CD4-positive, alpha-beta T cell (primary cell): ENCODE data around the gene LAMA1. TPM values are rescaled to one million over a fixed set of nuclear protein-coding genes. Genes with fewer than 3 reads are reported as not detected.

Source experiments
- ATAC-seq: fragments of 200-7000 bp; cut with Tn5 transposase; one replicate; pipeline ENCODE4 v1.10.0; 2022; ENCODE audit warnings: mild to moderate bottlenecking; ENCODE audit not compliant: poor library complexity
- CTCF ChIA-PET: fragments of 350-600 bp; sonication (Branson Sonifier 250); formaldehyde crosslinking; loops from one replicate; lab custom pipeline; 2021; ENCODE audit warnings: antibody characterized with exemption, inconsistent platforms; lab: Charles Lee
- POLR2A ChIA-PET: fragments of 350-600 bp; sonication (Branson Sonifier 250); formaldehyde crosslinking; loops from one replicate; lab custom pipeline; 2021; ENCODE audit warnings: antibody characterized with exemption, inconsistent platforms; lab: Charles Lee
- DNase-seq, 14 experiments: peaks; one replicate each; pipeline ENCODE4 v3.0.0-alpha.2; 2013 to 2020; ENCODE audit warnings: mixed read lengths in 2 of 14
- H3K27ac ChIP-seq, 2 donors: one replicate each; pipeline versions ENCODE4 v1.5.1 to v1.7.0; 2013; ENCODE audit warnings: low read length in 2 of 2, low read depth in 1 of 2, mild to moderate bottlenecking in 1 of 2
- H3K27me3 ChIP-seq, 2 experiments: 1 replicate in 1 of 2; 2 replicates in 1 of 2; pipeline versions ENCODE4 v1.6.1 to v1.7.0; 2013; ENCODE audit warnings: low read length in 2 of 2, control low read depth in 1 of 2, mild to moderate bottlenecking in 1 of 2, moderate library complexity in 1 of 2; ENCODE audit not compliant: insufficient read depth in 2 of 2, control insufficient read depth in 1 of 2
- H3K36me3 ChIP-seq: one replicate; pipeline ENCODE4 v1.6.1; 2013; ENCODE audit warnings: low read length, control low read depth; ENCODE audit not compliant: insufficient read depth
- H3K4me1 ChIP-seq: one replicate; pipeline ENCODE4 v1.6.1; 2013; ENCODE audit warnings: low read length, control low read depth; ENCODE audit not compliant: insufficient read depth
- H3K4me3 ChIP-seq: one replicate; pipeline ENCODE4 v1.5.1; 2013; ENCODE audit warnings: mild to moderate bottlenecking, low read length, moderate library complexity
- H3K9me3 ChIP-seq, 2 experiments: 1 replicate in 1 of 2; 2 replicates in 1 of 2; pipeline versions ENCODE4 v1.6.1 to v1.7.0; 2013; ENCODE audit warnings: low read length in 2 of 2, mild to moderate bottlenecking in 2 of 2, control low read depth in 1 of 2, moderate library complexity in 1 of 2; ENCODE audit not compliant: control insufficient read depth in 1 of 2, insufficient read depth in 1 of 2
- H3K27ac Mint-ChIP-seq: one replicate; pipeline ENCODE4 v1.8.0; 2020; ENCODE audit warnings: mixed read lengths
- H3K27me3 Mint-ChIP-seq: one replicate; pipeline ENCODE4 v1.8.0; 2021; ENCODE audit warnings: mixed read lengths
- H3K36me3 Mint-ChIP-seq: one replicate; pipeline ENCODE4 v1.8.0; 2021; ENCODE audit warnings: low read depth, mixed read lengths
- H3K4me1 Mint-ChIP-seq: one replicate; pipeline ENCODE4 v1.8.0; 2021; ENCODE audit warnings: low read depth, mixed read lengths
- H3K4me3 Mint-ChIP-seq: one replicate; pipeline ENCODE4 v1.8.0; 2020; ENCODE audit warnings: mild to moderate bottlenecking, mixed read lengths
- H3K9me3 Mint-ChIP-seq: one replicate; pipeline ENCODE4 v1.8.0; 2020; ENCODE audit warnings: mixed read lengths
- CTCF ChIP-seq: fragments of 200-600 bp; IDR thresholded peaks from one replicate; pipeline ENCODE4 v1.8.0; 2022; ENCODE audit warnings: antibody characterized with exemption, mild to moderate bottlenecking
- intact Hi-C, 2 experiments: fragments of 100-400 bp; cut with DNase I in 1 of 2; cut with micrococcal nuclease in 1 of 2; formaldehyde crosslinking; loops; one replicate each; pipeline versions ENCODE4 v1.15.1 to v1.9.0; 2023 to 2025; cut with DNase I, micrococcal nuclease
- total RNA-seq, 174 experiments: library from RNA in 2 of 174; stranded (reverse) in 2 of 174; gene quantifications; one replicate each; pipeline ENCODE4 v1.2.3 and lab custom pipeline; 2021 to 2026

LAMA1 gene
- total RNA-seq, 2 experiments from 2014 or later, result not detected

DNA sequence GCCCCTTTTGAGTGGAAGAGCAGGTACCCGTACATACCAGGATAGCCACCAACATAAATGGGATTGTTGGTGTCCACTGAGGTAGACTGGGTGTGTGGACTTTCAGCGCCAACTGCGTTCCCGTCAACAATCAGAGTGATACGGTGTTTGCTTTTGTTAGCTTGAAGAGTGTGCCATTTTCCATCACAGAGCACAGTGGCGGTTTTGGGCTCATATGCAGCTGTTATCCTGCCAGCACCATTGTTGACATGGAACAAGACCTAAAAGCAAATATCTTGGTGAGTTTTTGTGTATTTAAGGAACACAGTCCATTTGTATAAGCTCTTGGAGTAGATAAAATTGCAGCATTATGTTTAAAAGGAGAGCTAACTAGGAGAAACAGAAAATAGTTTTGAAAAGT, 174.5 kb downstream of the LAMA1 start:
- no peak overlapping the region for H3K27ac ChIP-seq
- intact Hi-C loops, result no loop called here
- ChIA-PET POLR2A (no interaction called here), CTCF (no interaction called here)
- Mint-ChIP-seq H3K27me3 (no peaks in the 10 kb centered on the region), H3K27ac (no peak overlapping the region), H3K4me1 (no peaks in the 10 kb centered on the region), H3K9me3 (no peaks in the 10 kb centered on the region), H3K4me3 (no peak overlapping the region), H3K36me3 (no peaks in the 10 kb centered on the region)
- no peak for TF ChIP-seq CTCF
- H3K4me1 ChIP-seq, result no peaks in the 10 kb centered on the region
- no peak overlapping the region for H3K4me3 ChIP-seq
- DNase-seq, result no peak
- H3K36me3 ChIP-seq, result no peaks in the 10 kb centered on the region
- no peak for ATAC-seq
- peaks cover 0 to 2% of the 10 kb centered on the region in 2 experiments for H3K27me3 ChIP-seq
- H3K9me3 ChIP-seq, result peaks cover 0 to 17% of the 10 kb centered on the region in 2 experiments

DNA sequence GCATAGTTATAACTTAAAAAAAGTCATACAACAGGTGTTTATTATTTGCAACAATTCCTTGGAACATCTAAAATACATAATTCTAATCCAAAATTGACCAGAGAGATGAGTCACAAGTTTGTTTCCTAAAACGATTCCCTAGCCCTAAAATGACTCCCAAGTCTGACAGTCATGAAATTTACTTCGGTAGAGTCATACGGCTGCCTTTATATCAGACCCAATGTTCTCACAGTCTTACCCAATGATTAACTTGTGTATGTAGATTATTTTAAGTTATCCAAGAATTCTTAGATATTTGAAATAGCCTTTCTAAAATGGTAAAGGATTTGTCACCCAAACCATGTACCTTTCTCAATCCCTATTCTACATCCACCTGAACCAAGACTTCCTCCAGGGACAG, 174.9 kb downstream of the LAMA1 start:
- Mint-ChIP-seq H3K36me3 (no peaks in the 10 kb centered on the region), H3K27me3 (peaks cover 4% of the 10 kb centered on the region), H3K4me1 (no peaks in the 10 kb centered on the region), H3K27ac (no peak overlapping the region), H3K9me3 (no peaks in the 10 kb centered on the region), H3K4me3 (no peak overlapping the region)
- POLR2A ChIA-PET, result no interaction called here
- no peak for DNase-seq
- ATAC-seq, result no peak
- Histone ChIP-seq H3K36me3 (no peaks in the 10 kb centered on the region), H3K4me3 (no peak overlapping the region), H3K27ac (no peak overlapping the region), H3K4me1 (no peaks in the 10 kb centered on the region), H3K9me3 (peaks cover 0 to 16% of the 10 kb centered on the region in 2 experiments), H3K27me3 (peaks cover 0 to 2% of the 10 kb centered on the region in 2 experiments)
- CTCF ChIA-PET, result no interaction called here
- TF ChIP-seq CTCF, result no peak
- intact Hi-C loops, result no loop called here

- Mint-ChIP-seq H3K4me1 (no peaks in the 10 kb centered on the region), H3K27me3 (peaks cover 6% of the 10 kb centered on the region), H3K4me3 (no peak overlapping the region), H3K9me3 (no peaks in the 10 kb centered on the region), H3K27ac (no peak overlapping the region), H3K36me3 (no peaks in the 10 kb centered on the region)
- ChIA-PET POLR2A (no interaction called here), CTCF (no interaction called here)
- no peak for ATAC-seq
- peaks cover 0 to 2% of the 10 kb centered on the region in 2 experiments for H3K27me3 ChIP-seq
- no peak overlapping the region for H3K27ac ChIP-seq
- no peaks in the 10 kb centered on the region for H3K4me1 ChIP-seq
- H3K9me3 ChIP-seq, result peaks cover 0 to 9% of the 10 kb centered on the region in 2 experiments
- DNase-seq, result no peak
- H3K36me3 ChIP-seq, result no peaks in the 10 kb centered on the region
- TF ChIP-seq CTCF, result no peak
- H3K4me3 ChIP-seq, result no peak overlapping the region
- intact Hi-C loops, result no loop called here
These were observed 175.6 kb downstream of the LAMA1 start for GRCh38 chr18:6941996-6942395.
